ENCODE data around the gene RPS21.

Gene RPS21

DNA sequence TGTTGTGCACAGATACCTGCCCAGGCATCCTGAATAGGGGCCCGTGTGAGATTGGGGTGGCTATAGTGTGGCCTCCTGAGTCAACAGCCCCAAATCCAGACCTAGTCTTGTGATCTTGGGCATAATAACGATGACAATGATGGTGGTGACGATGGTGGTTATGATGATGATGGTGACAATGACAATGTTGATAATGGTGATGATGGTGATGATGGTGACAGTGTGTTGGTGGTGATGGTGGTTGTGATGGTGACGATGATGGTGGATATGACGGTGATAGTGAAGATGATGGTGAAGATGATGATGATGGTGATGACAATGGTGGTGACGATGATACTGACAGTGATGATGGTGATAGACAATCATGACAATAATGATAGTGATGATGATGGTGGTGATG, 5.1 kb upstream of the RPS21 start:
- peaks cover 3% of the 10 kb centered on the region; the same call in 1 of the 2 replicates for H3F3A ChIP-seq (ENCODE audit: control insufficient read depth, insufficient read depth)
- H3K9me2 ChIP-seq (replicated peaks; ENCODE audit: control insufficient read depth, low read length) = no peaks in the 10 kb centered on the region
- H3K27me3 ChIP-seq (ENCODE audit: control insufficient read depth, low read length) = no peaks in the 10 kb centered on the region
- no peaks in the 10 kb centered on the region for H3K9me3 ChIP-seq (ENCODE audit: control insufficient read depth, insufficient read depth, low read length)
- H3K27ac ChIP-seq (ENCODE audit: low read depth, low read length) = no peak overlapping the region
- H3K36me3 ChIP-seq (ENCODE audit: control insufficient read depth, low read length) = peaks cover 42% of the 10 kb centered on the region
- H3K4me3 ChIP-seq (ENCODE audit: low read length) = no peak overlapping the region
- no peak for TF ChIP-seq EZH2phosphoT487 (IDR thresholded peaks at IDR 0.05; ENCODE audit: borderline replicate concordance, low read length)
- TF ChIP-seq, protein P1, sequence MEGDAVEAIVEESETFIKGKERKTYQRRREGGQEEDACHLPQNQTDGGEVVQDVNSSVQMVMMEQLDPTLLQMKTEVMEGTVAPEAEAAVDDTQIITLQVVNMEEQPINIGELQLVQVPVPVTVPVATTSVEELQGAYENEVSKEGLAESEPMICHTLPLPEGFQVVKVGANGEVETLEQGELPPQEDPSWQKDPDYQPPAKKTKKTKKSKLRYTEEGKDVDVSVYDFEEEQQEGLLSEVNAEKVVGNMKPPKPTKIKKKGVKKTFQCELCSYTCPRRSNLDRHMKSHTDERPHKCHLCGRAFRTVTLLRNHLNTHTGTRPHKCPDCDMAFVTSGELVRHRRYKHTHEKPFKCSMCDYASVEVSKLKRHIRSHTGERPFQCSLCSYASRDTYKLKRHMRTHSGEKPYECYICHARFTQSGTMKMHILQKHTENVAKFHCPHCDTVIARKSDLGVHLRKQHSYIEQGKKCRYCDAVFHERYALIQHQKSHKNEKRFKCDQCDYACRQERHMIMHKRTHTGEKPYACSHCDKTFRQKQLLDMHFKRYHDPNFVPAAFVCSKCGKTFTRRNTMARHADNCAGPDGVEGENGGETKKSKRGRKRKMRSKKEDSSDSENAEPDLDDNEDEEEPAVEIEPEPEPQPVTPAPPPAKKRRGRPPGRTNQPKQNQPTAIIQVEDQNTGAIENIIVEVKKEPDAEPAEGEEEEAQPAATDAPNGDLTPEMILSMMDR (IDR thresholded peaks at IDR 0.05; ENCODE audit: low read depth, low read length, poor library complexity, severe bottlenecking) = no peak
- no peak overlapping the region for H3K4me2 ChIP-seq (ENCODE audit: low read length)
- peaks cover 20% of the 10 kb centered on the region for H3K4me1 ChIP-seq (ENCODE audit: control insufficient read depth, low read length)
- H4K20me1 ChIP-seq (ENCODE audit: control insufficient read depth, insufficient read depth, low read depth, low read length) = no peaks in the 10 kb centered on the region; the same call in 1 of the 2 replicates
- H3K79me2 ChIP-seq (ENCODE audit: control insufficient read depth, low read length) = peaks cover 47% of the 10 kb centered on the region

DNA sequence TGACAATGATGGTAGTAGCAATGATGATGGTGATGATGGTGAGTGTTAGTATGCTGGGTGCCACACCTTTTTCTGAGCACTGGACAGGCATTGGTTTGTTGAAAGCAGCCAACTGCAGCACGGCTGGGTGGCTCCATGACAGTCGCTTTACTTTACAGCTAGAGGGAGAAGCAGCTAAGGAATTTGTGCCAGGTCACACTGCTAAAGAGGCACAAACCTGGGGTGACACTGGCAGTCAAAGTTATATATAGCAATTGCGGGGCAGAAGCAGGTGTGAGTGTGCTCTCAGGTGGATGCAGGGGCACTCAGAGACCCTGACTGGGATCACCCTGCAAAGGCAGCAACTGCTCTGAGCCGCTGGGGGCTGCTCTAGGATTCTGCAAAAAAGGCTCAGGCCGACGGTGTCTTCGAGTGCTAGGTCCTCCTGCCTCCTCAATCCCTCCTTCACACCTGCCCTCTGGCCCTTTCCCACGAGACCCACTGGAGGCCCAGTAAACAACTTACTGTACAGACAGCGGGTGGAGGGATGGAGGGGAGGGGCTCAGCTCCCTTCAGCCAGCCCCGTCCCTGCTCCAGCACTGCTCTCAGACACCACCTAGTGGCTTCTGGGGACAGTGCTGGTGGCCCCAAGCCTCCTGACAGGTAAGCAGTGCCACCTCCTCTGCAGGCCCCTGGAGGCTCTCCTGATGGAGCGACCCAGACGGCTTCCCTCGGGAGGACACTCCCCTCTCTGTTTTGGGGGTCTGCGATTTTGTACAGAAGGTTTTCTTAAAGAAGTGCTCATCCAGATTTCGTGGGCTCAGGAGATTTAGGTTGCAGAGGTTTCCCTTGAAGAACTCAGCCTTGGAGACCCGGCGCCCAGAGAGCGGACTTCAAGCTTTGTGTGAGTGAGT, 4.4 kb upstream of the RPS21 start:
- TF ChIP-seq EZH2phosphoT487 (IDR thresholded peaks at IDR 0.05; ENCODE audit: borderline replicate concordance, low read length) = no peak
- TF ChIP-seq, protein P1 (IDR thresholded peaks at IDR 0.05; ENCODE audit: low read depth, low read length, poor library complexity, severe bottlenecking) = peak; percentile 92
- no peaks in the 10 kb centered on the region for H3K9me2 ChIP-seq (replicated peaks; ENCODE audit: control insufficient read depth, low read length)
- no peak overlapping the region for H3K27ac ChIP-seq (ENCODE audit: low read depth, low read length)
- no peak overlapping the region for H3K4me3 ChIP-seq (ENCODE audit: low read length)
- no peaks in the 10 kb centered on the region for H3K27me3 ChIP-seq (ENCODE audit: control insufficient read depth, low read length)
- peaks cover 54% of the 10 kb centered on the region for H3K79me2 ChIP-seq (ENCODE audit: control insufficient read depth, low read length)
- no peak overlapping the region for H3K4me2 ChIP-seq (ENCODE audit: low read length)
- peaks cover 20% of the 10 kb centered on the region for H3K4me1 ChIP-seq (ENCODE audit: control insufficient read depth, low read length)
- peaks cover 6% of the 10 kb centered on the region; the same call in 1 of the 2 replicates for H3F3A ChIP-seq (ENCODE audit: control insufficient read depth, insufficient read depth)
- peaks cover 48% of the 10 kb centered on the region for H3K36me3 ChIP-seq (ENCODE audit: control insufficient read depth, low read length)
- H3K9me3 ChIP-seq (ENCODE audit: control insufficient read depth, insufficient read depth, low read length) = no peaks in the 10 kb centered on the region
- H4K20me1 ChIP-seq (ENCODE audit: control insufficient read depth, insufficient read depth, low read depth, low read length) = peaks cover 2% of the 10 kb centered on the region

DNA sequence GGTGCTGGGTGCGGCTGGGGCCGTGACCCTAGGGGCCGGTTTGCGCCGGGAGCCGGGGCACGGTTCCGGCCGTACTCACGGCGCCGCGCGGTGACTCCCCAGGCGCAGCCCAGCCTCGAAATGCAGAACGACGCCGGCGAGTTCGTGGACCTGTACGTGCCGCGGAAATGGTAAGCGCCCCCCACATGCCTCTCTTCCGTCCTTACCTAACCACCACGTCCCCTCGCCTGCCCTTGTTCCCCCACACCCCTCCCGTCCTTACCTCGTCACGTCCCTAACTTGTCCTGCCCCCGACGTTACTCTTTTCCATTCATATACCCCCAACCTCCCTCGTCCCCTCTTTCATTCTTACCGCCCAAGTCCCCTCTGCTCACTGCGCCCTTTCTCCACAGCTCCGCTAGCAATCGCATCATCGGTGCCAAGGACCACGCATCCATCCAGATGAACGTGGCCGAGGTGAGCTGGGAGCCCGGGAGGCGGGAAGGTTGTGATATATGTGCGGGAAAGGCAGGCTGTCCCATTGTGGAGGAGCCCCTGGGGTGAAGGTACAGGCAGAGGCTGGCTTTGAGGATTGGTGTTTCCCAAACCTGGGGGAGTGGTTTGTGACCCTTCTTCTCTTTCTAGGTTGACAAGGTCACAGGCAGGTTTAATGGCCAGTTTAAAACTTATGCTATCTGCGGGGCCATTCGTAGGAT, 463 bp downstream of the RPS21 start:
- H3K4me3 ChIP-seq (ENCODE audit: low read length) = peak overlapping the region; percentile 100
- H3K79me2 ChIP-seq (ENCODE audit: control insufficient read depth, low read length) = peaks cover 67% of the 10 kb centered on the region
- no peaks in the 10 kb centered on the region for H3K9me2 ChIP-seq (replicated peaks; ENCODE audit: control insufficient read depth, low read length)
- no peaks in the 10 kb centered on the region for H3K27me3 ChIP-seq (ENCODE audit: control insufficient read depth, low read length)
- no peaks in the 10 kb centered on the region for H3K9me3 ChIP-seq (ENCODE audit: control insufficient read depth, insufficient read depth, low read length)
- H3F3A ChIP-seq (ENCODE audit: control insufficient read depth, insufficient read depth) = peaks cover 37% of the 10 kb centered on the region
- no peak for TF ChIP-seq EZH2phosphoT487 (IDR thresholded peaks at IDR 0.05; ENCODE audit: borderline replicate concordance, low read length)
- TF ChIP-seq, protein P1 (IDR thresholded peaks at IDR 0.05; ENCODE audit: low read depth, low read length, poor library complexity, severe bottlenecking) = no peak
- peaks cover 11% of the 10 kb centered on the region for H4K20me1 ChIP-seq (ENCODE audit: control insufficient read depth, insufficient read depth, low read depth, low read length)
- peak overlapping the region; percentile 80 for H3K4me2 ChIP-seq (ENCODE audit: low read length)
- peaks cover 72% of the 10 kb centered on the region for H3K36me3 ChIP-seq (ENCODE audit: control insufficient read depth, low read length)
- H3K4me1 ChIP-seq (ENCODE audit: control insufficient read depth, low read length) = peaks cover 32% of the 10 kb centered on the region
- peak overlapping the region; percentile 78 for H3K27ac ChIP-seq (ENCODE audit: low read depth, low read length)
